Activated T-cell treated with anti-CD3 and anti-CD28 coated beads, Interleukin-2, amount 50 U/mL, for 72 hours (primary cell): ENCODE data around the gene C11orf97. TPM values are rescaled to one million over a fixed set of nuclear protein-coding genes. Genes with fewer than 3 reads are reported as not detected.
A peak's percentile ranks its signal among the peaks of the same experiment; 100 is the strongest.

Experiments used
- ATAC-seq, 2 donors: fragments of 150-1000 bp; cut with Tn5 transposase; replicated peaks in 1 of 2; 2 replicates each; pipeline ENCODE4 v1.10.0; 2021; ENCODE audit warnings: moderate library complexity in 2 of 2, mild to moderate bottlenecking in 1 of 2
- DNase-seq, 2 donors: peaks; one replicate each; pipeline ENCODE4 v3.0.0; 2021 to 2022; ENCODE audit warnings: mixed read lengths in 1 of 2
- H3K27ac Mint-ChIP-seq: one replicate; pipeline ENCODE4 v1.8.0; 2022; ENCODE audit warnings: mild to moderate bottlenecking, moderate library complexity, mixed read lengths
- H3K27me3 Mint-ChIP-seq: one replicate; pipeline ENCODE4 v1.8.0; 2022; ENCODE audit warnings: low read depth, mixed read lengths
- H3K36me3 Mint-ChIP-seq, 2 donors: one replicate each; pipeline ENCODE4 v1.8.0; 2022; ENCODE audit warnings: mixed read lengths in 2 of 2, mild to moderate bottlenecking in 1 of 2; ENCODE audit not compliant: insufficient read depth in 2 of 2
- H3K4me1 Mint-ChIP-seq: one replicate; pipeline ENCODE4 v1.8.0; 2022; ENCODE audit warnings: low read depth, mixed read lengths
- H3K4me3 Mint-ChIP-seq, 2 donors: one replicate each; pipeline ENCODE4 v1.8.0; 2022; ENCODE audit warnings: mild to moderate bottlenecking in 2 of 2, mixed read lengths in 2 of 2, moderate library complexity in 2 of 2
- H3K9me3 Mint-ChIP-seq, 2 donors: one replicate each; pipeline ENCODE4 v1.8.0; 2022; ENCODE audit warnings: mixed read lengths in 2 of 2
- total RNA-seq, 2 donors: library from RNA; stranded (reverse); gene quantifications; one replicate each; pipeline ENCODE4 v1.2.3, GENCODE V29; 2022

C11orf97 gene
- not detected for total RNA-seq

- DNase-seq: peak; percentile 55 to 68
- H3K9me3 Mint-ChIP-seq: no peaks in the 10 kb centered on the region
- H3K4me1 Mint-ChIP-seq: peaks cover 15% of the 10 kb centered on the region
- peak; percentile 91 to 92 for ATAC-seq
- H3K27ac Mint-ChIP-seq: no peak within 1 kb of the TSS
- H3K36me3 Mint-ChIP-seq: no peaks in the 10 kb centered on the region
- peak within 1 kb of the TSS; percentile 79 to 82 for H3K4me3 Mint-ChIP-seq
- peaks cover 33% of the 10 kb centered on the region for H3K27me3 Mint-ChIP-seq
These were observed at the start of gene C11orf97 for GRCh38 chr11:94511932-94512781. TSS of gene C11orf97 (plus strand) at chr11:94512461. CDS start at chr11:94512529, 68 bp downstream.

GRCh38 chr11:94469416-94469815, 42.8 kb upstream of the C11orf97 start:
- ATAC-seq: peak; percentile 87 to 91
- Mint-ChIP-seq H3K4me1 (peaks cover 28% of the 10 kb centered on the region), H3K36me3 (peaks cover 9 to 33% of the 10 kb centered on the region in 2 donors), H3K27me3 (no peaks in the 10 kb centered on the region), H3K27ac (peak overlapping the region; percentile 36), H3K9me3 (no peaks in the 10 kb centered on the region), H3K4me3 (peak overlapping the region in 1 of 2 donors; percentile 54)
- DNase-seq: no peak

- ATAC-seq (peak; percentile 77 to 84), DNase-seq (peak; percentile 26 to 44)
- Mint-ChIP-seq H3K27me3 (no peaks in the 10 kb centered on the region), H3K27ac (peak overlapping the region; percentile 52), H3K9me3 (no peaks in the 10 kb centered on the region), H3K36me3 (peaks cover 3 to 19% of the 10 kb centered on the region in 2 donors), H3K4me1 (peaks cover 34% of the 10 kb centered on the region), H3K4me3 (peak overlapping the region in 1 of 2 donors; percentile 13)
These were observed 39.1 kb upstream of the C11orf97 start for GRCh38 chr11:94472916-94473799.

- no peaks in the 10 kb centered on the region for H3K9me3 Mint-ChIP-seq
- H3K36me3 Mint-ChIP-seq: peaks cover 5 to 18% of the 10 kb centered on the region in 2 donors
- no peak overlapping the region for H3K27ac Mint-ChIP-seq
These were observed 34.6 kb upstream of the C11orf97 start for GRCh38 chr11:94477624-94478023.

GRCh38 chr11:94481342-94481741, 30.9 kb upstream of the C11orf97 start:
- no peak overlapping the region for H3K4me3 Mint-ChIP-seq
- H3K27ac Mint-ChIP-seq: no peak overlapping the region
- ATAC-seq (no peak), DNase-seq (no peak)
- H3K36me3 Mint-ChIP-seq: peaks cover 4 to 23% of the 10 kb centered on the region in 2 donors
- no peaks in the 10 kb centered on the region for H3K9me3 Mint-ChIP-seq
- no peaks in the 10 kb centered on the region for H3K27me3 Mint-ChIP-seq
- peaks cover 6% of the 10 kb centered on the region for H3K4me1 Mint-ChIP-seq

More at GRCh38 chr11:94477624-94478023, 34.6 kb upstream of the C11orf97 start:
- DNase-seq: no peak
- Mint-ChIP-seq H3K27me3 (no peaks in the 10 kb centered on the region), H3K4me1 (peaks cover 23% of the 10 kb centered on the region), H3K4me3 (no peak overlapping the region)
- ATAC-seq: no peak

GRCh38 chr11:94486068-94486467, 26.2 kb upstream of the C11orf97 start:
- no peak for ATAC-seq
- Mint-ChIP-seq H3K4me1 (no peaks in the 10 kb centered on the region), H3K27me3 (no peaks in the 10 kb centered on the region), H3K9me3 (no peaks in the 10 kb centered on the region), H3K36me3 (peaks cover 19 to 45% of the 10 kb centered on the region in 2 donors), H3K4me3 (no peak overlapping the region), H3K27ac (no peak overlapping the region)
- DNase-seq: no peak

GRCh38 chr11:94493281-94494125, 18.8 kb upstream of the C11orf97 start, which contains the start of the genes ANKRD49 and MRE11:
TSS of gene ANKRD49 (plus strand) at chr11:94493984. CDS start at chr11:94496694, 2,710 bp downstream.
TSS of gene MRE11 (minus strand) at chr11:94493844. CDS start at chr11:94492801, 1,043 bp downstream.
- peaks cover 9 to 25% of the 10 kb centered on the region in 2 donors for H3K36me3 Mint-ChIP-seq
- H3K27me3 Mint-ChIP-seq: no peaks in the 10 kb centered on the region
- peak within 1 kb of the TSS; percentile 94 to 96 for H3K4me3 Mint-ChIP-seq
- H3K9me3 Mint-ChIP-seq: no peaks in the 10 kb centered on the region
- peaks cover 31% of the 10 kb centered on the region for H3K4me1 Mint-ChIP-seq
- DNase-seq (peak; percentile 96), ATAC-seq (peak; percentile 100)
- H3K27ac Mint-ChIP-seq: peak within 1 kb of the TSS; percentile 98

- DNase-seq (no peak), ATAC-seq (peak; percentile 70 to 75)
- Mint-ChIP-seq H3K9me3 (no peaks in the 10 kb centered on the region), H3K4me3 (peak overlapping the region; percentile 94 to 96), H3K27ac (peak overlapping the region; percentile 98), H3K27me3 (no peaks in the 10 kb centered on the region), H3K36me3 (peaks cover 5 to 19% of the 10 kb centered on the region in 2 donors), H3K4me1 (peaks cover 31% of the 10 kb centered on the region)
These were observed 18.1 kb upstream of the C11orf97 start for GRCh38 chr11:94494126-94494680.

GRCh38 chr11:94500181-94500580, 12.1 kb upstream of the C11orf97 start:
- peak overlapping the region; percentile 1 for H3K27ac Mint-ChIP-seq
- DNase-seq (no peak), ATAC-seq (no peak)
- peaks cover 9% of the 10 kb centered on the region for H3K4me1 Mint-ChIP-seq
- no peaks in the 10 kb centered on the region for H3K9me3 Mint-ChIP-seq
- no peaks in the 10 kb centered on the region for H3K27me3 Mint-ChIP-seq
- H3K4me3 Mint-ChIP-seq: no peak overlapping the region
- peaks cover 0 to 7% of the 10 kb centered on the region in 2 donors for H3K36me3 Mint-ChIP-seq

GRCh38 chr11:94501522-94501921, 10.7 kb upstream of the C11orf97 start:
- H3K27ac Mint-ChIP-seq: no peak overlapping the region
- DNase-seq (no peak), ATAC-seq (no peak)
- peaks cover 0 to 4% of the 10 kb centered on the region in 2 donors for H3K36me3 Mint-ChIP-seq
- no peaks in the 10 kb centered on the region for H3K4me1 Mint-ChIP-seq
- no peaks in the 10 kb centered on the region for H3K9me3 Mint-ChIP-seq
- no peak overlapping the region for H3K4me3 Mint-ChIP-seq
- H3K27me3 Mint-ChIP-seq: no peaks in the 10 kb centered on the region

- no peak overlapping the region for H3K4me3 Mint-ChIP-seq
- H3K27ac Mint-ChIP-seq: no peak overlapping the region
- H3K27me3 Mint-ChIP-seq: no peaks in the 10 kb centered on the region
- no peaks in the 10 kb centered on the region for H3K9me3 Mint-ChIP-seq
- ATAC-seq (peak; percentile 52 to 76), DNase-seq (peak in 1 of 2 donors; percentile 8)
- no peaks in the 10 kb centered on the region for H3K36me3 Mint-ChIP-seq
- H3K4me1 Mint-ChIP-seq: no peaks in the 10 kb centered on the region
These were observed 7.5 kb upstream of the C11orf97 start for GRCh38 chr11:94504689-94505293.
